Measurements from ENCODE around the gene ITGB4.

ITGB4 gene

DNA sequence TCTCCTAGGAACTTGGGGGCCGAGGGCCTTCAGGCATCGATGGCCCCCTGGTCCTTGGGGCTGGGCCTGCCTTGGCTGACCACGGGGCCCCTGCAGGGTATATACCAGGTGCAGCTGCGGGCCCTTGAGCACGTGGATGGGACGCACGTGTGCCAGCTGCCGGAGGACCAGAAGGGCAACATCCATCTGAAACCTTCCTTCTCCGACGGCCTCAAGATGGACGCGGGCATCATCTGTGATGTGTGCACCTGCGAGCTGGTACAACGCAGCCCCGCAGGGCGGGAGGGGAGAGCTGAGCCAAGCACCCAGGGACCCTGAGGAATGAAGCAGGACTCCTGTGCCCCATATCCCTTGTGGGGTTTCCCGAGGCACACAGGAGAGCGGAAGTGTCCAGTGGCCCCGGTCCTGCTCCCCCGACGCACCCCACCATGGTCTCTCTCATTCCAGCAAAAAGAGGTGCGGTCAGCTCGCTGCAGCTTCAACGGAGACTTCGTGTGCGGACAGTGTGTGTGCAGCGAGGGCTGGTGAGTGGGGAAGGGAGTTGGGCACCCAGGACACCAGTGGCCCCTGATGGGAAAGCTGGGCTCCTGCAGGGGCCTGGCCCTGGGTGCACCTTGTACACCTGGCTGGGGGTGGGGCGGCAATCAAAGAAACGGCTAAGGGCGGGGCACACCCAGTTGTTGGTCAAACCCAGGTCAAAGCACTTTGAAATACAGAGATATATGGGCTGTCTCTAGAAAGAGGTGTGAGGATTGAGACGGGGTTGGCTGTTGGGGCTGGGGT, 10.6 kb downstream of the ITGB4 start:
- DNase-seq (ENCODE audit: low read depth in 2 of 2) = no peak

DNA sequence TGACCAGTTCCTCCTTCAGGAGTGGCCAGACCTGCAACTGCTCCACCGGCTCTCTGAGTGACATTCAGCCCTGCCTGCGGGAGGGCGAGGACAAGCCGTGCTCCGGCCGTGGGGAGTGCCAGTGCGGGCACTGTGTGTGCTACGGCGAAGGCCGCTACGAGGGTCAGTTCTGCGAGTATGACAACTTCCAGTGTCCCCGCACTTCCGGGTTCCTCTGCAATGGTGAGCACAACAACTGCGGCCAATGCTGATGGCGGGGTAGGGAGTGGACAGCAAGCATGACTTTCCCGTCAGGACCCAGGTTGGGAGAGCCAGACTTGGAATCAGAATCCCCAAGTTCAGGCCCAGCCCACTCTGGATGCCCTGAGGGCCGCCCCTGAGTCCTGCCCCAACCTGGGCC, 12.2 kb downstream of the ITGB4 start:
- no peak for DNase-seq (ENCODE audit: low read depth in 2 of 2)

DNA sequence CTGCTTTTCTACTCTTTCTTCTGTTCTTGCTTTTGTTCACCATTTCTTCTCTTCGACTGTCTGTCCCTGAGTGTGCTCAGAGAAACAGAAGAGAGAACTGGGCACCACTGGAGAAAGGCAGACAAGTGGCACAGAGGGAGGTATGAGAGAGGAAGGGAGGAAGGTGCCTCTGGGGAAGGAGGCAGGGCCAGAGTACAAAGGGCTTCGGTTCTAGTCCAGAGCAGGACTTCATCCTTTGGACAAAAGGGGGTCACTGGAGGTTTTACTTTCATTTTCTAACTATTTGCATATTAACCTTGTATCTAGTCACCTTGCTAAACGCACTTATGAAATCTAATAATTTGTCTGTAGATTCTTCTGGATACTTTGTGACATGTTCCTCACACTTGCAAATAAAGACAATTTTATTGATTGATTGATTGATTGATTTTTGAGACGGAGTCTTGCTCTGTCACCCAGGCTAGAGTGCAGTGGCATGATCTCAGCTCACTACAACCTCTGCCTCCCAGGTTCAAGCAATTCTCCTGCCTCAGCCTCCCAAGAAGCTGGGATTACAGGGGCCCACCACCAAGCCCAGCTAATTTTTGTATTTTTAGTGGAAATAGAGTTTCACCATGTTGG, 13.5 kb downstream of the ITGB4 start:
- no peak for DNase-seq (ENCODE audit: low read depth in 2 of 2)

GRCh38 chr17:75736173-75736835, 15.0 kb downstream of the ITGB4 start:
- no peak for DNase-seq (ENCODE audit: low read depth in 2 of 2)

GRCh38 chr17:75737133-75737962, 16.1 kb downstream of the ITGB4 start:
- no peak for DNase-seq (ENCODE audit: low read depth in 2 of 2)

DNA sequence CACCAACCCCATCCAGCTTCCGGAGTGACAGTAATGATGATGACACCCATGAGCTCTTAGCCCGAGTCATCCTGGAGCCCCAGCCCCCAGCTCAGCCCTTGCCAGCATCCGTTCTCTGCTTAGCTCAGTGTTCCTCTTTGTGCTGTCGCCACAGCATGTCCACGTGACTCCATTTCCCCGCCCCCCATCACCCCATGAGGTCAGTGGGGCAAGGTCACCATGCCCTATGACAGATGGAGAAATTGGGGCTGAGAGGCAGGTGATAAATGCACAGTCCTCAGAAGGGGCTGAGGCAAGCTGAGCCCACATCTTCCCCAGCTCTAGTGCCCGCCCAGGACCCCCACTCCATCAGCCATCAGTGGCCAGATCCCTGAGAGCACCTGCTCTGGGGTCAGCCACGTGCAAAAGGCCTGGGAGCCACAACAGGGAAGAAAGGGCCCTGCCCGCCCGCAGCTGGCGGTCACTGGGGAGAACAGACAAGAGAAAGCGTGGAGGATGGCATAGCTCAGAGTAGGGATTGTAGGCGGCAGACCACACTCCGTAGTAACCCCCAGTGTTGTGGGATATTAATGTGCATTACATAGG, 17.1 kb downstream of the ITGB4 start:
- no peak for DNase-seq (ENCODE audit: low read depth in 2 of 2)

- DNase-seq (ENCODE audit: low read depth in 2 of 2) = no peak
Observed at GRCh38 chr17:75739174-75739573, 17.9 kb downstream of the ITGB4 start.

- DNase-seq (ENCODE audit: low read depth in 2 of 2) = no peak
Observed at GRCh38 chr17:75739801-75740200, 18.5 kb downstream of the ITGB4 start.

- DNase-seq (ENCODE audit: low read depth in 2 of 2) = no peak
Observed at GRCh38 chr17:75740215-75740614, 19.0 kb downstream of the ITGB4 start.

DNA sequence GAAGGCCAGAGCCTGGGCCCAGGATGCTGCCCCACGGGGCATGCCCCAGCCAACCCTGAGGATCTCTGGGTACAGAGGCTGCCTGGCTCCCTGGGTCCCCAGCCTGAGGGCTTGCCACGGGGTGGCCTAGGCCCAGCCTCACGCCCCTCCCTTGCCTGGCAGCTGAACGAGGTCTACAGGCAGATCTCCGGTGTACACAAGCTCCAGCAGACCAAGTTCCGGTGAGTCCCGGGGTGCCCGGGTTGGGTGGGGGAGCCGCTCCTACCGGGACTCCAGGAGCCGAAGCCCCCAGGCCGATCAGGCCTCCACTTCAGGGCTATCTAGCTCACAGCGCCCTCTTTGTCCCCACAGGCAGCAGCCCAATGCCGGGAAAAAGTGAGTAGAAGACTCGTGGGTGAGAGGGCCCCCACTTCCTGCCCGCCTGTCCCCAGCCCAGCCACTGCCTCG, 19.4 kb downstream of the ITGB4 start:
- DNase-seq (ENCODE audit: low read depth in 2 of 2) = no peak

DNA sequence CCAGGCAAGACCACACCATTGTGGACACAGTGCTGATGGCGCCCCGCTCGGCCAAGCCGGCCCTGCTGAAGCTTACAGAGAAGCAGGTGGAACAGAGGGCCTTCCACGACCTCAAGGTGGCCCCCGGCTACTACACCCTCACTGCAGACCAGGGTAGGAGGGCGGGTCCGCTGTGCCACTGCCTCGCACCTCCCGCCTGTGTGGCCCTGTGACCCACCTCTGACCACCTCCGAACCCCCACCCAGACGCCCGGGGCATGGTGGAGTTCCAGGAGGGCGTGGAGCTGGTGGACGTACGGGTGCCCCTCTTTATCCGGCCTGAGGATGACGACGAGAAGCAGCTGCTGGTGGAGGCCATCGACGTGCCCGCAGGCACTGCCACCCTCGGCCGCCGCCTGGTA, 21.1 kb downstream of the ITGB4 start:
- DNase-seq (ENCODE audit: low read depth in 2 of 2) = no peak

- no peak for DNase-seq (ENCODE audit: low read depth in 2 of 2)
Observed at GRCh38 chr17:75743625-75744206, 22.5 kb downstream of the ITGB4 start.

DNA sequence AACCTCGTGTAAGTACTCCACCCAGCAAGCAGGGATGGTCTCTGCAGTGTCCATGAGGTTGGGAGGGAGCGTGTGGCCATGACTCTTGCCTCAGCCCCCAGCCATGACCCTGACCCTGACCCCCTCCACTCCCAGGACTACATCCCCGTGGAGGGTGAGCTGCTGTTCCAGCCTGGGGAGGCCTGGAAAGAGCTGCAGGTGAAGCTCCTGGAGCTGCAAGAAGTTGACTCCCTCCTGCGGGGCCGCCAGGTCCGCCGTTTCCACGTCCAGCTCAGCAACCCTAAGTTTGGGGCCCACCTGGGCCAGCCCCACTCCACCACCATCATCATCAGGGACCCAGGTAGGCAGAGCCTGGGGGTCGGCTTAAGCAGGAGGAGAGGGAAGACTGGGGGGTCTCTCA, 27.4 kb downstream of the ITGB4 start:
- no peak for DNase-seq (ENCODE audit: low read depth in 2 of 2)

DNA sequence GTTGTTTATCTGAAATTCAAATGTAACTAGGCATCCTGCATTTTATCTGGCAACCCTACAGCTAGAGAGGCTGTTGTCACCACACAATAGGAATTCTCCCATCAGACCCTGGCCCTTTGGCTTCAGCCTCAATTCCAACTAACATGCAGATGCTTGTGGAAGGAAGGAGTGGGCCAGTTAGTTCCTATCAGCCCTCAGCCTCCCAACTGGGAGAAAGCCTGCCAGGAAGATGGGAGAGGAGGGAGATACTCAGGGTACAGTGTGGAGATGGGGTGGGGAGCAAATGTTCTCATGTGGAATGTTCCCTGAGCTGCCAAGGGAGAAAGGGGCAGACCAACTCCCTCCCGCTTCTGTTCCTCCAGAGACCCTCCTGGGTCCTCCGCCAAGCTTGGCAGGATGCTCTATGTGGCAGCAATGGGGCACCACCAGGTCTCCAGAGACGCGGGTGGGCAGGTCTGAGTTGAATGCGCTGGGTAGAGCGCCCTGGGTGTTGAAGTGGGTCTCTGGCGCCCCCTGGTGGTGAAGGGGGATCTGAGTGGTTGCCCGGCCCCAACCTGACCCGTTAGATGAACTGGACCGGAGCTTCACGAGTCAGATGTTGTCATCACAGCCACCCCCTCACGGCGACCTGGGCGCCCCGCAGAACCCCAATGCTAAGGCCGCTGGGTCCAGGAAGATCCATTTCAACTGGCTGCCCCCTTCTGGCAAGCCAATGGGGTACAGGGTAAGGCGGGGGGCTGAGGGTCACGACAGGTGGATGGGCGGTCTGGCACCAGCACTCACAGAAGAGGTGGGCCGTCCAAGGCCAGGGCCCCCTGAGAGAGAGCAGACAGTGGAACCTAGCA, 28.5 kb downstream of the ITGB4 start:
- DNase-seq (ENCODE audit: low read depth in 2 of 2) = peak; percentile 88 to 90

GRCh38 chr17:75750661-75751423, 29.6 kb downstream of the ITGB4 start:
- no peak for DNase-seq (ENCODE audit: low read depth in 2 of 2)

GRCh38 chr17:75751676-75752404, 30.6 kb downstream of the ITGB4 start:
- no peak for DNase-seq (ENCODE audit: low read depth in 2 of 2)

DNA sequence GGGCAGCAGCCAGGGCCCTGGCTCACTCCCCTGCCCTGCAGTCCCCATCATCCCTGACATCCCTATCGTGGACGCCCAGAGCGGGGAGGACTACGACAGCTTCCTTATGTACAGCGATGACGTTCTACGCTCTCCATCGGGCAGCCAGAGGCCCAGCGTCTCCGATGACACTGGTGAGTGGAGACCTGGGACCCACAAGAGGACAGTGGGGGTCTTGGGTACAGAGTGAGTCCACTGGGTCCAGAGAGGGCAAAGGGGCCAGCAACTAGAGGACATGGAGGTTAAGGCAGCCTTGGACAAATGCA, 31.1 kb downstream of the ITGB4 start:
- DNase-seq (ENCODE audit: low read depth in 2 of 2) = no peak

DNA sequence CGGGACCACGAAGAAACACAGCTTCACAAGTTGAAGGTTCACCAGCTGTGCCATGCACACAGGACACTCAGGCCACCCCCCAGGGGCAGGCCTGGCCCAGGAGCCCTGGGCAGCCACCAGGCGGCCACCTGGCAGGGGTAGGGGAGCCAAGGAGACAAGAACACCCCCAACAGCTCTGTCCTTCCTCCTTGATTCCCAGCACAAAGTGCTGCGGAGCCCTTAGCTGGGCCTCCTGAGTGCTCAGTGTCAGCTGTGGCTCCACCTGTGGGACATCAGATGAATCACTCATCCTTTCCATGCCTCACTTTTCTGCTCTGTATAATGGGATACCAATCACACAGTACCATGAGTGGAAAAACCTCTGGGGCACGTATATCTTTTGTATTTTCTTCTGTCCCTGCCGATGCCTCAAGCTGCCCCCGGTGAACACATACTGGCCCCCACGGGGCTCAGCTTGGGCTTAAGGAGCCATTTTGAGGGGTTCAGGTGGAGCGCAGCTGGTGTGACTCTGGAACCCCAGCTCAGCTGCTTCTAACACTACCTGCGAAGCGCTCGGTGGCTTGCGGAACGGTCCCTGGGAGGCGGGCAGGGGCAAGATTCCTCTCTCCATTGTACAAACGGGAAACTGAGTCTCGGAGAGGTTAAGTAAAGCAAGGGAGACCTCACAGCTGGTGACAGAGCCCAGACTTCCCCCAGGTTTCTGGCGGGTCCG, 31.7 kb downstream of the ITGB4 start:
- DNase-seq (ENCODE audit: low read depth in 2 of 2) = no peak
